GM12878 (cell line): Measurements from ENCODE around the gene EFNA1. TPM values are rescaled to one million over a fixed set of nuclear protein-coding genes. Genes with fewer than 3 reads are reported as not detected.

Source experiments
- ETV6 ChIP-seq, 2 experiments: fragments of 450-650 bp in 1 of 2; IDR thresholded peaks in 1 of 2; conservative IDR thresholded peaks in 1 of 2; 2 replicates each; pipeline ENCODE4 v1.6.1; 2014; ENCODE audit warnings: antibody characterized with exemption in 1 of 2, borderline replicate concordance in 1 of 2, low read depth in 1 of 2, mild to moderate bottlenecking in 1 of 2, moderate library complexity in 1 of 2
- FOS ChIP-seq: IDR thresholded peaks from 3 replicates; pipeline ENCODE4 v1.6.1; 2011; ENCODE audit warnings: borderline replicate concordance; ENCODE audit not compliant: insufficient read length; ENCODE audit errors: extremely low read depth
- HDGF ChIP-seq: fragments of 450-650 bp; IDR thresholded peaks from 2 replicates; pipeline ENCODE4 v1.6.1; 2016; ENCODE audit warnings: antibody characterized with exemption
- IKZF2 ChIP-seq, 2 experiments: fragments of 450-650 bp; IDR thresholded peaks; 2 replicates each; pipeline ENCODE4 v1.6.1; 2017; ENCODE audit warnings: mild to moderate bottlenecking in 2 of 2, moderate library complexity in 2 of 2
- IRF4 ChIP-seq: IDR thresholded peaks from 2 replicates; pipeline ENCODE4 v1.6.1; 2011; ENCODE audit warnings: low read depth, low read length
- LARP7 ChIP-seq: fragments of 450-650 bp; IDR thresholded peaks from 2 replicates; pipeline ENCODE4 v1.6.1; 2017; ENCODE audit warnings: mild to moderate bottlenecking
- MTA3 ChIP-seq: IDR thresholded peaks from 2 replicates; pipeline ENCODE4 v1.6.1; 2012; ENCODE audit warnings: low read length, inconsistent platforms, borderline replicate concordance
- NBN ChIP-seq: fragments of 450-650 bp; IDR thresholded peaks from 2 replicates; pipeline ENCODE4 v1.6.1; 2016
- RAD21 ChIP-seq: IDR thresholded peaks from 2 replicates; pipeline ENCODE4 v1.6.1; 2011; ENCODE audit warnings: mild to moderate bottlenecking, low read depth, low read length, moderate library complexity; ENCODE audit not compliant: insufficient read depth
- SPI1 ChIP-seq: IDR thresholded peaks from 2 replicates; pipeline ENCODE4 v1.6.1; 2011; ENCODE audit warnings: low read depth, mild to moderate bottlenecking, low read length, moderate library complexity, borderline replicate concordance; ENCODE audit not compliant: insufficient read depth
- ZNF384 ChIP-seq: IDR thresholded peaks from 2 replicates; pipeline ENCODE4 v1.6.1; 2012; ENCODE audit warnings: low read depth, mild to moderate bottlenecking, low read length, improper control_type of control experiment, borderline replicate concordance
- polyA plus RNA-seq, 11 experiments: library from polyadenylated mRNA; depleted of rRNA in 4 of 11; unstranded in 6 of 11; stranded (reverse) in 5 of 11; fragments of >200 nt; fragmentation: Nextera tagmentation in 4 of 11; fragmentation: Illumina TruSeq in 1 of 11; extraction: Ambion mirVana in 4 of 11; extraction: Trizol in 1 of 11; gene quantifications; 1 replicate in 1 of 11; 2 replicates in 10 of 11; pipeline versions ENCODE4 v1.2.1 to v1.2.3, GENCODE V29; 2011 to 2016; ENCODE audit warnings: inconsistent platforms in 2 of 11, missing spikeins in 2 of 11, low read depth in 1 of 11
- total RNA-seq, 4 experiments: library from RNA; depleted of rRNA in 3 of 4; stranded (reverse); fragments of >200 nt in 3 of 4; fragmentation: Illumina TruSeq in 1 of 4; extraction: Trizol in 1 of 4; gene quantifications; 2 replicates each; pipeline versions ENCODE4 v1.2.1 to v1.2.3, GENCODE V29; 2013 to 2021
- TF ChIP-seq, protein P1 (sequence below): fragments of 450-650 bp; IDR thresholded peaks from 2 replicates; pipeline ENCODE4 v1.6.1; 2017; ENCODE audit warnings: mild to moderate bottlenecking, moderate library complexity
- TF ChIP-seq, protein P2 (sequence below): fragments of 150-350 bp; IDR thresholded peaks from 2 replicates; pipeline ENCODE4 v1.6.1; 2016; ENCODE audit warnings: low read depth, low read length
- TF ChIP-seq, protein P3 (sequence below): IDR thresholded peaks from 2 replicates; pipeline ENCODE4 v1.6.1; 2011; ENCODE audit warnings: borderline replicate concordance, low read depth, mild to moderate bottlenecking, moderate library complexity, low read length; ENCODE audit not compliant: insufficient read depth, poor library complexity, severe bottlenecking
- TF ChIP-seq, protein P4 (sequence below): fragments of 450-650 bp; IDR thresholded peaks from 2 replicates; pipeline ENCODE4 v1.6.1; 2017; ENCODE audit warnings: mild to moderate bottlenecking
- TF ChIP-seq, protein P5 (sequence below): fragments of 450-650 bp; IDR thresholded peaks from 2 replicates; pipeline ENCODE4 v1.6.1; 2017; ENCODE audit warnings: low read depth, mild to moderate bottlenecking, moderate library complexity

The EFNA1 gene
- total and polyA plus RNA-seq, 10 of the 15 experiments (the other 5 are each of a cell fraction or from before 2014, with no cell fraction given), result 0.13 to 7.5 (median 0.28) TPM; not detected in 5

DNA sequence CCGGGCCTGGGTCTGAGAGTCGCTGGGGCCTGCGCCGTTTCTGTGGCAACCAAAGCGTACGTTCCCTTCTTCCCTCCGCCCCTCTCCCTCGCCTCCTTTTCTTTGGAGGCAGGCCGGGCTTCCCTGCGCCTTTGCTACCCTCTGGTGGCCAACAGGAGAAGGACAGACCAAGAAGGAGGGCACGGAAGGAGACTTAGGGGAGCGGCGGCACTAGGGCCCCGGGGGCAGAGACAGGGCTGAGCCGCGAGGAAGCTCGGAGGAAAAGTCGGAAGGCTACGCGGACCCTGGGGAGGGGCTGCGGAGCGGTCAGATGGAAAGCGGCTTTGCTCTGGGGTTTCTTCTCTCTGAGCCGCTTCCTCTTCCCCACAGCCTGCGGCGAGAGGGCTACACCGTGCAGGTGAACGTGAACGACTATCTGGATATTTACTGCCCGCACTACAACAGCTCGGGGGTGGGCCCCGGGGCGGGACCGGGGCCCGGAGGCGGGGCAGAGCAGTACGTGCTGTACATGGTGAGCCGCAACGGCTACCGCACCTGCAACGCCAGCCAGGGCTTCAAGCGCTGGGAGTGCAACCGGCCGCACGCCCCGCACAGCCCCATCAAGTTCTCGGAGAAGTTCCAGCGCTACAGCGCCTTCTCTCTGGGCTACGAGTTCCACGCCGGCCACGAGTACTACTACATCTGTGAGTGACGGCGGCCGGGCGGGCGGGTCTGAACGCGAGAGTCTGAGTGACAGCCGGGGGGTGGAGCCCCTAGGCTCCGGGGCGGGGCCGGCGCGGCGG, 42.8 kb upstream of the EFNA1 start (continued):
- no peak for TF ChIP-seq SPI1
- no peak for TF ChIP-seq ZNF384
- no peak for TF ChIP-seq ETV6 (conservative IDR thresholded peaks at IDR 0.05 in 1 of 2, IDR thresholded peaks at IDR 0.05 in 1 of 2; ENCODE audit: borderline replicate concordance in 1 of 2, low read depth in 1 of 2)
- no peak for TF ChIP-seq FOS
- TF ChIP-seq, protein P1, sequence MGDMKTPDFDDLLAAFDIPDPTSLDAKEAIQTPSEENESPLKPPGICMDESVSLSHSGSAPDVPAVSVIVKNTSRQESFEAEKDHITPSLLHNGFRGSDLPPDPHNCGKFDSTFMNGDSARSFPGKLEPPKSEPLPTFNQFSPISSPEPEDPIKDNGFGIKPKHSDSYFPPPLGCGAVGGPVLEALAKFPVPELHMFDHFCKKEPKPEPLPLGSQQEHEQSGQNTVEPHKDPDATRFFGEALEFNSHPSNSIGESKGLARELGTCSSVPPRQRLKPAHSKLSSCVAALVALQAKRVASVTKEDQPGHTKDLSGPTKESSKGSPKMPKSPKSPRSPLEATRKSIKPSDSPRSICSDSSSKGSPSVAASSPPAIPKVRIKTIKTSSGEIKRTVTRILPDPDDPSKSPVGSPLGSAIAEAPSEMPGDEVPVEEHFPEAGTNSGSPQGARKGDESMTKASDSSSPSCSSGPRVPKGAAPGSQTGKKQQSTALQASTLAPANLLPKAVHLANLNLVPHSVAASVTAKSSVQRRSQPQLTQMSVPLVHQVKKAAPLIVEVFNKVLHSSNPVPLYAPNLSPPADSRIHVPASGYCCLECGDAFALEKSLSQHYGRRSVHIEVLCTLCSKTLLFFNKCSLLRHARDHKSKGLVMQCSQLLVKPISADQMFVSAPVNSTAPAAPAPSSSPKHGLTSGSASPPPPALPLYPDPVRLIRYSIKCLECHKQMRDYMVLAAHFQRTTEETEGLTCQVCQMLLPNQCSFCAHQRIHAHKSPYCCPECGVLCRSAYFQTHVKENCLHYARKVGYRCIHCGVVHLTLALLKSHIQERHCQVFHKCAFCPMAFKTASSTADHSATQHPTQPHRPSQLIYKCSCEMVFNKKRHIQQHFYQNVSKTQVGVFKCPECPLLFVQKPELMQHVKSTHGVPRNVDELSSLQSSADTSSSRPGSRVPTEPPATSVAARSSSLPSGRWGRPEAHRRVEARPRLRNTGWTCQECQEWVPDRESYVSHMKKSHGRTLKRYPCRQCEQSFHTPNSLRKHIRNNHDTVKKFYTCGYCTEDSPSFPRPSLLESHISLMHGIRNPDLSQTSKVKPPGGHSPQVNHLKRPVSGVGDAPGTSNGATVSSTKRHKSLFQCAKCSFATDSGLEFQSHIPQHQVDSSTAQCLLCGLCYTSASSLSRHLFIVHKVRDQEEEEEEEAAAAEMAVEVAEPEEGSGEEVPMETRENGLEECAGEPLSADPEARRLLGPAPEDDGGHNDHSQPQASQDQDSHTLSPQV, result no peak; the same call in 1 of the 2 replicates
- TF ChIP-seq LARP7, result peak; percentile 24
- TF ChIP-seq IRF4, result no peak
- TF ChIP-seq, protein P2, sequence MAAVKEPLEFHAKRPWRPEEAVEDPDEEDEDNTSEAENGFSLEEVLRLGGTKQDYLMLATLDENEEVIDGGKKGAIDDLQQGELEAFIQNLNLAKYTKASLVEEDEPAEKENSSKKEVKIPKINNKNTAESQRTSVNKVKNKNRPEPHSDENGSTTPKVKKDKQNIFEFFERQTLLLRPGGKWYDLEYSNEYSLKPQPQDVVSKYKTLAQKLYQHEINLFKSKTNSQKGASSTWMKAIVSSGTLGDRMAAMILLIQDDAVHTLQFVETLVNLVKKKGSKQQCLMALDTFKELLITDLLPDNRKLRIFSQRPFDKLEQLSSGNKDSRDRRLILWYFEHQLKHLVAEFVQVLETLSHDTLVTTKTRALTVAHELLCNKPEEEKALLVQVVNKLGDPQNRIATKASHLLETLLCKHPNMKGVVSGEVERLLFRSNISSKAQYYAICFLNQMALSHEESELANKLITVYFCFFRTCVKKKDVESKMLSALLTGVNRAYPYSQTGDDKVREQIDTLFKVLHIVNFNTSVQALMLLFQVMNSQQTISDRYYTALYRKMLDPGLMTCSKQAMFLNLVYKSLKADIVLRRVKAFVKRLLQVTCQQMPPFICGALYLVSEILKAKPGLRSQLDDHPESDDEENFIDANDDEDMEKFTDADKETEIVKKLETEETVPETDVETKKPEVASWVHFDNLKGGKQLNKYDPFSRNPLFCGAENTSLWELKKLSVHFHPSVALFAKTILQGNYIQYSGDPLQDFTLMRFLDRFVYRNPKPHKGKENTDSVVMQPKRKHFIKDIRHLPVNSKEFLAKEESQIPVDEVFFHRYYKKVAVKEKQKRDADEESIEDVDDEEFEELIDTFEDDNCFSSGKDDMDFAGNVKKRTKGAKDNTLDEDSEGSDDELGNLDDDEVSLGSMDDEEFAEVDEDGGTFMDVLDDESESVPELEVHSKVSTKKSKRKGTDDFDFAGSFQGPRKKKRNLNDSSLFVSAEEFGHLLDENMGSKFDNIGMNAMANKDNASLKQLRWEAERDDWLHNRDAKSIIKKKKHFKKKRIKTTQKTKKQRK, result no peak
- TF ChIP-seq, protein P3, sequence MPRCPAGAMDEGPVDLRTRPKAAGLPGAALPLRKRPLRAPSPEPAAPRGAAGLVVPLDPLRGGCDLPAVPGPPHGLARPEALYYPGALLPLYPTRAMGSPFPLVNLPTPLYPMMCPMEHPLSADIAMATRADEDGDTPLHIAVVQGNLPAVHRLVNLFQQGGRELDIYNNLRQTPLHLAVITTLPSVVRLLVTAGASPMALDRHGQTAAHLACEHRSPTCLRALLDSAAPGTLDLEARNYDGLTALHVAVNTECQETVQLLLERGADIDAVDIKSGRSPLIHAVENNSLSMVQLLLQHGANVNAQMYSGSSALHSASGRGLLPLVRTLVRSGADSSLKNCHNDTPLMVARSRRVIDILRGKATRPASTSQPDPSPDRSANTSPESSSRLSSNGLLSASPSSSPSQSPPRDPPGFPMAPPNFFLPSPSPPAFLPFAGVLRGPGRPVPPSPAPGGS, result no peak
- peak; percentile 74 to 84 for TF ChIP-seq IKZF2 (IDR thresholded peaks at IDR 0.05)
- TF ChIP-seq, protein P4, sequence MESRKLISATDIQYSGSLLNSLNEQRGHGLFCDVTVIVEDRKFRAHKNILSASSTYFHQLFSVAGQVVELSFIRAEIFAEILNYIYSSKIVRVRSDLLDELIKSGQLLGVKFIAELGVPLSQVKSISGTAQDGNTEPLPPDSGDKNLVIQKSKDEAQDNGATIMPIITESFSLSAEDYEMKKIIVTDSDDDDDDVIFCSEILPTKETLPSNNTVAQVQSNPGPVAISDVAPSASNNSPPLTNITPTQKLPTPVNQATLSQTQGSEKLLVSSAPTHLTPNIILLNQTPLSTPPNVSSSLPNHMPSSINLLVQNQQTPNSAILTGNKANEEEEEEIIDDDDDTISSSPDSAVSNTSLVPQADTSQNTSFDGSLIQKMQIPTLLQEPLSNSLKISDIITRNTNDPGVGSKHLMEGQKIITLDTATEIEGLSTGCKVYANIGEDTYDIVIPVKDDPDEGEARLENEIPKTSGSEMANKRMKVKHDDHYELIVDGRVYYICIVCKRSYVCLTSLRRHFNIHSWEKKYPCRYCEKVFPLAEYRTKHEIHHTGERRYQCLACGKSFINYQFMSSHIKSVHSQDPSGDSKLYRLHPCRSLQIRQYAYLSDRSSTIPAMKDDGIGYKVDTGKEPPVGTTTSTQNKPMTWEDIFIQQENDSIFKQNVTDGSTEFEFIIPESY, result no peak
- peak; percentile 99 for TF ChIP-seq RAD21
- no peak for TF ChIP-seq MTA3
- TF ChIP-seq, protein P5, sequence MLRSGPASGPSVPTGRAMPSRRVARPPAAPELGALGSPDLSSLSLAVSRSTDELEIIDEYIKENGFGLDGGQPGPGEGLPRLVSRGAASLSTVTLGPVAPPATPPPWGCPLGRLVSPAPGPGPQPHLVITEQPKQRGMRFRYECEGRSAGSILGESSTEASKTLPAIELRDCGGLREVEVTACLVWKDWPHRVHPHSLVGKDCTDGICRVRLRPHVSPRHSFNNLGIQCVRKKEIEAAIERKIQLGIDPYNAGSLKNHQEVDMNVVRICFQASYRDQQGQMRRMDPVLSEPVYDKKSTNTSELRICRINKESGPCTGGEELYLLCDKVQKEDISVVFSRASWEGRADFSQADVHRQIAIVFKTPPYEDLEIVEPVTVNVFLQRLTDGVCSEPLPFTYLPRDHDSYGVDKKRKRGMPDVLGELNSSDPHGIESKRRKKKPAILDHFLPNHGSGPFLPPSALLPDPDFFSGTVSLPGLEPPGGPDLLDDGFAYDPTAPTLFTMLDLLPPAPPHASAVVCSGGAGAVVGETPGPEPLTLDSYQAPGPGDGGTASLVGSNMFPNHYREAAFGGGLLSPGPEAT, result peak; percentile 99
- TF ChIP-seq NBN, result peak; percentile 96
- TF ChIP-seq HDGF, result no peak
